A549 (cell line): ENCODE measurements around the gene ACADSB.

Source experiments
- BHLHE40 ChIP-seq: IDR thresholded peaks from 2 replicates; pipeline ENCODE4 v1.6.1; 2012; ENCODE audit warnings: low read depth, low read length, inconsistent platforms
- CEBPB ChIP-seq, 2 experiments: fragments of >200 bp in 1 of 2; sonication (Bioruptor Twin) in 1 of 2; formaldehyde crosslinking in 1 of 2; IDR thresholded peaks; 2 replicates each; pipeline ENCODE4 v1.6.1; 2012 to 2016
- EP300 ChIP-seq, 2 experiments: fragments of >200 bp; sonication (Bioruptor Twin); formaldehyde crosslinking; IDR thresholded peaks; 2 replicates in 1 of 2; 3 replicates in 1 of 2; pipeline ENCODE4 v1.6.1; 2016 to 2017
- FOSL2 ChIP-seq, 2 experiments: fragments of 450-650 bp in 1 of 2; fragments of >200 bp in 1 of 2; sonication (Bioruptor Twin) in 1 of 2; formaldehyde crosslinking; IDR thresholded peaks; 2 replicates each; pipeline versions ENCODE4 v1.5.0 to v1.6.1; 2016 to 2020; ENCODE audit warnings: mild to moderate bottlenecking in 1 of 2, moderate library complexity in 1 of 2
- MYC ChIP-seq: IDR thresholded peaks from 2 replicates; pipeline ENCODE4 v1.6.1; 2012; ENCODE audit warnings: mild to moderate bottlenecking, inconsistent platforms, low read length, improper control_type of control experiment, borderline replicate concordance
- NFE2L2 ChIP-seq: fragments of 150-350 bp; conservative IDR thresholded peaks from 2 replicates; pipeline ENCODE4 v1.6.1; 2014; ENCODE audit warnings: low read length
- NR3C1 ChIP-seq: fragments of >200 bp; sonication (Bioruptor Twin); formaldehyde crosslinking; IDR thresholded peaks from 3 replicates; pipeline ENCODE4 v1.6.1; 2017
- RAD21 ChIP-seq, 2 experiments: fragments of >200 bp in 1 of 2; sonication (Bioruptor Twin) in 1 of 2; formaldehyde crosslinking in 1 of 2; IDR thresholded peaks in 1 of 2; conservative IDR thresholded peaks in 1 of 2; 2 replicates in 1 of 2; 3 replicates in 1 of 2; pipeline ENCODE4 v1.6.1; 2012 to 2018; ENCODE audit warnings: inconsistent platforms in 1 of 2
- SREBF2 ChIP-seq: fragments of 450-650 bp; IDR thresholded peaks from 2 replicates; pipeline ENCODE4 v1.6.1; 2014; ENCODE audit warnings: mild to moderate bottlenecking, moderate library complexity
- TF ChIP-seq, protein P1 (sequence below): fragments of >200 bp; sonication (Bioruptor Twin); formaldehyde crosslinking; IDR thresholded peaks from 3 replicates; pipeline ENCODE4 v1.5.1; 2016
- TF ChIP-seq, protein P2 (sequence below): fragments of 450-650 bp; IDR thresholded peaks from 2 replicates; pipeline ENCODE4 v1.6.1; 2014; ENCODE audit warnings: antibody characterized with exemption
- TF ChIP-seq, protein P3 (sequence below): IDR thresholded peaks from 2 replicates; pipeline ENCODE4 v1.6.1; 2012
- TF ChIP-seq, protein P4 (sequence below): fragments of 200-600 bp; sonication (generic); IDR thresholded peaks from 2 replicates; pipeline ENCODE4 v1.6.1; 2016; ENCODE audit warnings: antibody characterized with exemption, mild to moderate bottlenecking, moderate library complexity

DNA sequence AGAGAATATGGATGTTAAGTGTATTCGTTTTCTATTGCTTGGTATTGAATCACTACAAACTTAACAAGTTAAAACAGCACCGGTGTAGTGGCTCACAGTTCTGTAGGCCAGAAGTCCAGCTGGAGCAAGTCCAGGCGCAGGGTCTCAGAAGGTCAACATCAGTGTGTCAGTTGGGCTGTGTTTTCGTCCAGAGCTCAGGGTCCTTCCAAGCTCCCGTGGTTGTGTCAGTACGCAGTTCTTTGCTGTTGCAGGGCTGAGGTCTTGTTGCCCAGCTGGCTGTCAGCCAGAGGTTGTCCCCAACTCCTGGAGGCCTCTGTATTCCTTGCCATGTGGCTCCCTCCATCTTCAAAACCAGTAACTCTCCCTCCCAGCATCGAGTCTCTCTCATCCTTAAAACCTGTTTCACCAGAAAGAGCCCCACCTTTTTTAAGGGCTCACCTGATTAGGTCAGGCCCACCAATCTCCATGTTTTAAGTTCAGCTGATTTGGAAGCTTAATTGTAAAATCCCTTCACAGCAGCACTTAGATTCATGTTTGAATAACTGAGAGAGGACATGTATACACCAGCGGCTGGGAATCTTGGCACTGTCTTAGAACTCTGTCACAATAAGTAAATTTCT is 26.8 kb downstream of the ACADSB start:
- TF ChIP-seq, protein P1, sequence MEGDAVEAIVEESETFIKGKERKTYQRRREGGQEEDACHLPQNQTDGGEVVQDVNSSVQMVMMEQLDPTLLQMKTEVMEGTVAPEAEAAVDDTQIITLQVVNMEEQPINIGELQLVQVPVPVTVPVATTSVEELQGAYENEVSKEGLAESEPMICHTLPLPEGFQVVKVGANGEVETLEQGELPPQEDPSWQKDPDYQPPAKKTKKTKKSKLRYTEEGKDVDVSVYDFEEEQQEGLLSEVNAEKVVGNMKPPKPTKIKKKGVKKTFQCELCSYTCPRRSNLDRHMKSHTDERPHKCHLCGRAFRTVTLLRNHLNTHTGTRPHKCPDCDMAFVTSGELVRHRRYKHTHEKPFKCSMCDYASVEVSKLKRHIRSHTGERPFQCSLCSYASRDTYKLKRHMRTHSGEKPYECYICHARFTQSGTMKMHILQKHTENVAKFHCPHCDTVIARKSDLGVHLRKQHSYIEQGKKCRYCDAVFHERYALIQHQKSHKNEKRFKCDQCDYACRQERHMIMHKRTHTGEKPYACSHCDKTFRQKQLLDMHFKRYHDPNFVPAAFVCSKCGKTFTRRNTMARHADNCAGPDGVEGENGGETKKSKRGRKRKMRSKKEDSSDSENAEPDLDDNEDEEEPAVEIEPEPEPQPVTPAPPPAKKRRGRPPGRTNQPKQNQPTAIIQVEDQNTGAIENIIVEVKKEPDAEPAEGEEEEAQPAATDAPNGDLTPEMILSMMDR = no peak
- TF ChIP-seq BHLHE40 (no peak), EP300 (IDR thresholded peaks at IDR 0.05) (no peak), NFE2L2 (no peak), SREBF2 (no peak), NR3C1 (no peak), RAD21 (conservative IDR thresholded peaks at IDR 0.05 in 1 of 2, IDR thresholded peaks at IDR 0.05 in 1 of 2) (no peak), FOSL2 (IDR thresholded peaks at IDR 0.05) (no peak), FOSL2 (CRISPR knock-in tag; IDR thresholded peaks at IDR 0.05) (no peak), MYC (no peak), CEBPB (IDR thresholded peaks at IDR 0.05) (no peak)
- TF ChIP-seq, protein P2, sequence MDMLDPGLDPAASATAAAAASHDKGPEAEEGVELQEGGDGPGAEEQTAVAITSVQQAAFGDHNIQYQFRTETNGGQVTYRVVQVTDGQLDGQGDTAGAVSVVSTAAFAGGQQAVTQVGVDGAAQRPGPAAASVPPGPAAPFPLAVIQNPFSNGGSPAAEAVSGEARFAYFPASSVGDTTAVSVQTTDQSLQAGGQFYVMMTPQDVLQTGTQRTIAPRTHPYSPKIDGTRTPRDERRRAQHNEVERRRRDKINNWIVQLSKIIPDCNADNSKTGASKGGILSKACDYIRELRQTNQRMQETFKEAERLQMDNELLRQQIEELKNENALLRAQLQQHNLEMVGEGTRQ = no peak
- TF ChIP-seq, protein P3, sequence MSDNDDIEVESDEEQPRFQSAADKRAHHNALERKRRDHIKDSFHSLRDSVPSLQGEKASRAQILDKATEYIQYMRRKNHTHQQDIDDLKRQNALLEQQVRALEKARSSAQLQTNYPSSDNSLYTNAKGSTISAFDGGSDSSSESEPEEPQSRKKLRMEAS = no peak
- TF ChIP-seq, protein P4, sequence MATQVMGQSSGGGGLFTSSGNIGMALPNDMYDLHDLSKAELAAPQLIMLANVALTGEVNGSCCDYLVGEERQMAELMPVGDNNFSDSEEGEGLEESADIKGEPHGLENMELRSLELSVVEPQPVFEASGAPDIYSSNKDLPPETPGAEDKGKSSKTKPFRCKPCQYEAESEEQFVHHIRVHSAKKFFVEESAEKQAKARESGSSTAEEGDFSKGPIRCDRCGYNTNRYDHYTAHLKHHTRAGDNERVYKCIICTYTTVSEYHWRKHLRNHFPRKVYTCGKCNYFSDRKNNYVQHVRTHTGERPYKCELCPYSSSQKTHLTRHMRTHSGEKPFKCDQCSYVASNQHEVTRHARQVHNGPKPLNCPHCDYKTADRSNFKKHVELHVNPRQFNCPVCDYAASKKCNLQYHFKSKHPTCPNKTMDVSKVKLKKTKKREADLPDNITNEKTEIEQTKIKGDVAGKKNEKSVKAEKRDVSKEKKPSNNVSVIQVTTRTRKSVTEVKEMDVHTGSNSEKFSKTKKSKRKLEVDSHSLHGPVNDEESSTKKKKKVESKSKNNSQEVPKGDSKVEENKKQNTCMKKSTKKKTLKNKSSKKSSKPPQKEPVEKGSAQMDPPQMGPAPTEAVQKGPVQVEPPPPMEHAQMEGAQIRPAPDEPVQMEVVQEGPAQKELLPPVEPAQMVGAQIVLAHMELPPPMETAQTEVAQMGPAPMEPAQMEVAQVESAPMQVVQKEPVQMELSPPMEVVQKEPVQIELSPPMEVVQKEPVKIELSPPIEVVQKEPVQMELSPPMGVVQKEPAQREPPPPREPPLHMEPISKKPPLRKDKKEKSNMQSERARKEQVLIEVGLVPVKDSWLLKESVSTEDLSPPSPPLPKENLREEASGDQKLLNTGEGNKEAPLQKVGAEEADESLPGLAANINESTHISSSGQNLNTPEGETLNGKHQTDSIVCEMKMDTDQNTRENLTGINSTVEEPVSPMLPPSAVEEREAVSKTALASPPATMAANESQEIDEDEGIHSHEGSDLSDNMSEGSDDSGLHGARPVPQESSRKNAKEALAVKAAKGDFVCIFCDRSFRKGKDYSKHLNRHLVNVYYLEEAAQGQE = no peak
